Activated effector memory CD4-positive, alpha-beta T cell treated with Interleukin-2 at 50 U/mL for 16 hours (primary cell): ENCODE measurements around the gene ADAP1.
"Not testable (repeated sequence)": the region's sequence is repeated elsewhere in the genome, so short reads cannot be mapped to it uniquely, and the experiment has no call there.

Experiments used
- DNase-seq: peaks from one replicate; pipeline ENCODE4 v3.0.0-alpha.2; 2020

ADAP1 gene

GRCh38 chr7:957418-958220 lies 3.1 kb upstream of the ADAP1 start:
- DNase-seq = no peak

- no peak for DNase-seq
Observed at GRCh38 chr7:956031-956430, 1.6 kb upstream of the ADAP1 start.

GRCh38 chr7:953547-954327 lies 743 bp downstream of the ADAP1 start:
- DNase-seq = no peak

GRCh38 chr7:952548-953441 lies 1.7 kb downstream of the ADAP1 start:
- no peak for DNase-seq

GRCh38 chr7:951881-952547 lies 2.5 kb downstream of the ADAP1 start:
- no peak for DNase-seq

- no peak for DNase-seq
Observed at GRCh38 chr7:949021-949934, 5.2 kb downstream of the ADAP1 start.

GRCh38 chr7:947391-948210 lies 6.9 kb downstream of the ADAP1 start:
- DNase-seq = no peak

GRCh38 chr7:946256-946996 lies 8.1 kb downstream of the ADAP1 start:
- DNase-seq = no peak

- DNase-seq = no peak
Observed at GRCh38 chr7:945556-946255, 8.8 kb downstream of the ADAP1 start.

- no peak for DNase-seq
Observed at GRCh38 chr7:945147-945555, 9.3 kb downstream of the ADAP1 start.

GRCh38 chr7:944744-945143 lies 9.7 kb downstream of the ADAP1 start:
- DNase-seq = no peak

- not testable (repeated sequence) for DNase-seq
Observed at GRCh38 chr7:943793-944192, 10.7 kb downstream of the ADAP1 start.

GRCh38 chr7:940599-941408 lies 13.7 kb downstream of the ADAP1 start:
- DNase-seq = no peak

GRCh38 chr7:939843-940242 lies 14.6 kb downstream of the ADAP1 start:
- no peak for DNase-seq

- no peak for DNase-seq
Observed at GRCh38 chr7:938546-939185, 15.8 kb downstream of the ADAP1 start.

- DNase-seq = no peak
Observed at GRCh38 chr7:937856-938484, 16.5 kb downstream of the ADAP1 start.

- no peak for DNase-seq
Observed at GRCh38 chr7:936386-937054, 18.0 kb downstream of the ADAP1 start.
